Hepatic stellate cell (primary cell): ENCODE results near the gene RHBDD1.

ENCODE experiments used
- DNase-seq: peaks from one replicate; pipeline ENCODE4 v3.0.0; 2011; ENCODE audit warnings: low spot score

The RHBDD1 gene, protein sequence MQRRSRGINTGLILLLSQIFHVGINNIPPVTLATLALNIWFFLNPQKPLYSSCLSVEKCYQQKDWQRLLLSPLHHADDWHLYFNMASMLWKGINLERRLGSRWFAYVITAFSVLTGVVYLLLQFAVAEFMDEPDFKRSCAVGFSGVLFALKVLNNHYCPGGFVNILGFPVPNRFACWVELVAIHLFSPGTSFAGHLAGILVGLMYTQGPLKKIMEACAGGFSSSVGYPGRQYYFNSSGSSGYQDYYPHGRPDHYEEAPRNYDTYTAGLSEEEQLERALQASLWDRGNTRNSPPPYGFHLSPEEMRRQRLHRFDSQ

DNA sequence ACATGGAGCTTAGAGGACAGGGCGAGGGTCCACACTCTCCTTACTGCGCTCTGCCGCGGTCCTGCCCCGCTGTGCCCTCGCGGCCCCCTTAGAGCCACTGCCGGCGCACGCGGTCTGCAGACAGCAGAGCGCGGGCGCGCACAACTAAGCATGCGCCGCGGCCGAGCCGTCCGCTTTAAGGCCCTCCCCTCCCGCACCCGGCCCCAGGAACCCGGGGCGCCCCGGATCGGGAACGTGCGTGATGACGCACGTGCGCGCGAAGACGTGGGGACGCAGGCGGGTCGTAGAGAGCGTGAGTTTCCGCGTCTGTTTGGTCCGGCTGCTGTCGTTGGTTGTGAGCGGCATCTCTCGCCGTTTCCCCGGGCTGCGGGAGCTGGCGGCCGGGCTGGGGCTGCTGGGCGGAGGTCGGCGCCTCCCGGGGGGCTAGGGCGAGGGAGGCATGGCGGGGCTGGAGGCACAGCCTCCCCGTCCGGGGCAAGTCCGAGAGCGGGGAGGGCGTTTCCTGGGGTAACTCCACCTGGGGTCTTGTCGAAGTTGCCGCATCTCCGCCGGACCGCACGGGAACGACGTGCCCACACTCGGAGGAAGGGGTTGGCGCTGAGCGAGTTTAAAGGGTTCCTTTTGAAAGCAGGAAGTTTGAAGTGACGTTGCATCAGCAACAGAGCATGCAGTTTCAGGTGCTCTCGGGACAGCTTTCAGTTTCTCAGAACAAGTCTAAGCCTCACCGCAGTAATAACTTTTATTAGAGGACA, at the start of gene RHBDD1:
Gene RHBDD1, plus strand, starts transcription at position 259 of the 752 bp plus-strand sequence. CDS start 28,640 bp downstream, outside the sequence.
- peak; percentile 92 for DNase-seq

DNA sequence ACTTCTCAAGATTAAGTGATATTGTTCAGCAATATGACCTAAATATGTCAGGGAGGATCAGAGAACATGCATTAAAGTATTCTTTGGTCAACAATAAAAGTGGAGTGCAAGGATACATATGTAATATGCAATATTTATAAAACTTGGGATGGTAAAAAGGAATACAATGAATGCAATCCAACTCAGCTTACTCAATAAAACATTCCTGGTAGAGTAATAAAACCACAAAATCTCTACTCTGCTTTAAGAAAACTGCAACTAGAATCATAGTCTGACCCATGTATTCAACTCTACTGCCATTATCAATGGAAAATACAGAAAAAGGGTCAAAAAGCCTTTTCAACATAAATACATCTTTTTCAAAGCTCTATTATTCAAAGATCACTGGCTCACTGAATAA, 47.8 kb upstream of the RHBDD1 start:
- DNase-seq, result no peak

DNA sequence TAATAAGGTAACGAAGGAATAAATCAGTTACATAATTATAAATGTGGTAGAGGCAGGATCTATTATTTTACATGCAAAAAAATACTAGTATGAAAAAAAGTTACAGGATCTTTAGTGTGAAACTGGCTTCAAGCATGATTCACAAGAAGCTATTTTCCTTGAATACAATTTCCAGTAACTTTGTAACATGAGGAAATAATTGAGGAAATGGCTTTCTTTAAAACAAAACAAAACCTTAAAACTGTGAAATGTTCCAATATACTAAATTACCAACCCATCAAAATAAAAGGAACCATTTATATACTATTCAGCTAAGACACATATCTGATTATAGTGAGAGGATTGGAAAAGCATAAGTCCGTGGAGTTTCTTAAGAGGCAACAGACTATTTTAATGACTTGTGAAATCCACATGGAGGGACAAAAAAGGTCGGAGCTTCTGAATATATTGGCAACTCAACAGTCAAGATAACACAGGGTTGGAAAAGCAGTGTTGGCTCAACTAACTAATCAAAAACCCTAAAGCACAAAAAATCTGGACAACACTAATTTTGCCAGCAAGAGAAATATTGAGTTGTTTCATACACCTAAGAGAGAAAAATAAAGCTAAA, 46.9 kb upstream of the RHBDD1 start:
- DNase-seq, result no peak

DNA sequence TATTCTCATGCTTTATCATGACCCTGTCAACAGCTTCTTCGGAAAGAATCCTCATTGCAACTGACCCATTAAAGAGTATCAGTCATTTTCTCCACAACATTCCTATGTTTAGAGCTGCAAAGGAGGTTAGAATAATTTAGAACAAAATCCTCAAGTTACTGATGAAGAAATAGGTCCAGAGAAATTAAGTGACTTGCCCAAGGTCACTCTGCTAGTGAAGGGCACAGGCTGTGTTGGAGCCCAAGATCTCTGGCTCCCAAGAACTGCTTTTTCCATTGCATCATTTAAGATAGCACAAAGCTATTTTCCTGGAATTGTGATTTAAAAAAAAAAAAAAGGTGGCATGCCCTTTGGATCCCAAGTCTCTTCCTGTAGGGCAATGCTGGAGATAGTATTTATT, 45.8 kb upstream of the RHBDD1 start:
- DNase-seq, result no peak

DNA sequence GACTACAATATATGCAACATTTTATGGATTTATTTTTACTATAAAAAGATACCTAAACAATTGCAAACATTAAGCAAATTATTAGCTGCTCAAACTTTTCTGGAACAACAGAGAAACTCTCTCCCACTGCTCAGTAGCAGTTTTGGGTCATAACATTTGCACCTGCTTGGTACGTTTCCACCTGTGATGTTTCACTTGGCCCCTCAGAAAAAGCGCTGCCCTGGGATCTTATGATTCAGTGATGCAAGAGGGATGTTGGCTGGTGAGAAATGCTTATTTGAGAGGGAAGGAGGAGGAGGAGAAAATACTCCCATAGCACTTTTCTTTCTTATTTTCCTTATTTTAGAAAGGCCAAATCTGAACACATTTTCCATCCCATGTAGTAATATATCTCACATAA, 45.4 kb upstream of the RHBDD1 start:
- no peak for DNase-seq

DNA sequence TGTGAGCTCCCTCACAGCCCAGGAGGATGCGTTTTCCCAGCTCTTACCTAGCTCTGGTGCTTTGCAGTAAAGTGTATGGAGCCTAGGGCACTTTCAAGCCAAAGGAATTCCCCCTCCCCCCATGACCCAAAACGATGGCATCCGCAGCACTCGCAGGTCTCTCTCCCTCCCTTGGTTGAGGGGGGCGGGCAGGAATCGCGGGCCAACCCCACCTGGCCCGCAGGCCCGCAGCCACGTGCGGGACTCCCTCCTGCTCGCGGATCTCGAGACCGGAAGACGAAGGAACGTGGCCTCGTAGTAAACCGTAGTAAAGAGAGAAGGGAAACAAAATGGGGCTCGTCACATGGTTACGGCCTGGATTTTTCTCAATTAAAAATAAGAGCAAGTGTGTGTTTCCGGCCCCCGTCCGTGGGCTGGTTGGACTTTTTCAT, 44.8 kb upstream of the RHBDD1 start:
- no peak for DNase-seq

DNA sequence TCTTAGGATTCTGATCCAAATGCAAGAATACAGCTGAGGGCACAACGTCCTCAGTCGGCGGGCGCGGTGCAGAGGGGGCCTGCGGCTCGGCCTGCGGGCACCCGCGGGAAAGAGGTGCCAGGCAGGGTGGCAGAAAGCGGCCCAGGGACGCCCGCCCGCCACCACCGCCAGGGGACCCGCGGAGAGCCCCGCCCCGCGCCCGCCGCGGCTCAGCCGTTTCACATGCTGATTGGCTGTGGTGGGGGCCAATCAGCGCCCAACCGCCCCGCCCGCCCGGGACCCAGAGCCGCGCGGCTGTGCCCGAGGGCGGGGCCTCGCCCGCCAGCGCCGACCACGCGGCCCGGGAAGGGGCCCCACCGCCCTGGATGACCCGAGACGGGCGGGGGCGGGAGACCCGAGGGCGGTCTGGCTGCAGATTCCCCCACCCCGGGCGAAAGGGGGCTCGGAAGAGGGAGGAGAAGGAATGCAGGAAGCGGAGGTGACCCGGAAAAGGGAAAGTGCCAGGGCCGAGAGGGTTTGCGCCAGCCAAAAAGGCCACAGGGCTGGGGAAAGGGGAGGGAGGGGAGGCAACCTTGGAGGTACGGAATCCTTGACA, 44.3 kb upstream of the RHBDD1 start:
- DNase-seq, result peak; percentile 98

DNA sequence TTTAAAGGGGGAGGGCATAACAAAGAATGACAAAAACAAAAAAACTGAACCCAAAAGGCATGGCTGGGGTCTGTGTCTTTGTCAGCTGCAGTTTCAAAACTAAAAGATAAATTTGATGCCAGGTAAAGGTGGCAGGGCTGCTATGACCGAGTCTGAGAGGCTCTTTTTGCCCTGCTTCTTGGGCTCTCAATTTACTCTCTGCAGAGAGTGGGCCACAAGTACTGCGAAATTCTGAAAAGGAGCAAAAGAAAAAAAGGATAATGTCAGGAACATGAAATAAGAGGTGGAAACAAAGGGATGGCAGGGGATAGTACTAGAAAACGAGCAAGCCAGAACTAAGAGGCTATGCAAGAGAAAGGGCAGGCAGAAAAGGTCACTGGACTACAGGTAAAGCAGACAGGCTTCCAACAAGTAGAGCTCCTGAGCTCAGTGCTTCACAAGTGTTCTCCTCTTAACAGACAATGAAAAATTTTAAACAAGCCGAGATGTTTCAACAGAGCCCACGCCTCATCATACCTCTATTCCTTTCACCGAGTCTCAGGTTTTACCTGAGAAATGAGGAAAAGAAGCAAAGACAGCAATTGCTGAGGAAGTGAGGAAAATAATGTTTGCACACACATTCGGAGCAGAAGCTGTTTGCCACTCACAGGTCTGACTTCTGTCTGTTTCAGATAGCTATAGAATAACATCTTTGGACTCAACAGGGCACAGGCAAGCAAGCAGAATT, 43.5 kb upstream of the RHBDD1 start:
- no peak for DNase-seq

DNA sequence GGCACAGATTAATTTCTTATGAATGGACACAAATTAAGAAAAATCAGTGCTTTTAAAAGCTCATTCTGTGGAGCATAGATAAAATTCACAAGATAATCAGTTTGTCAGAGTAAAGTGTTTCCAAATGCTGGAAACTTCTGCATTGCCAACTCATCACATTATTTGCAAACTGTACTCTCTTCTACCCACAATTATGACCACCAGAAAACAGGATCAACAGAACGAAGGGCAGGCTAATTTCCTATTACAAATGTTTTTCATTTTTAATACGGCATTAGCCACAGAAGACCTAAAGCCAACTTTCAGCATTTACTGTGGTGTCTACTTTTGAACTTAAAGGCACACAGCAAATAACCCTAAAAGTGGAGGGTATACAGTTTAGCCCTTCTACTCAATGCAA, 42.2 kb upstream of the RHBDD1 start:
- DNase-seq, result no peak

DNA sequence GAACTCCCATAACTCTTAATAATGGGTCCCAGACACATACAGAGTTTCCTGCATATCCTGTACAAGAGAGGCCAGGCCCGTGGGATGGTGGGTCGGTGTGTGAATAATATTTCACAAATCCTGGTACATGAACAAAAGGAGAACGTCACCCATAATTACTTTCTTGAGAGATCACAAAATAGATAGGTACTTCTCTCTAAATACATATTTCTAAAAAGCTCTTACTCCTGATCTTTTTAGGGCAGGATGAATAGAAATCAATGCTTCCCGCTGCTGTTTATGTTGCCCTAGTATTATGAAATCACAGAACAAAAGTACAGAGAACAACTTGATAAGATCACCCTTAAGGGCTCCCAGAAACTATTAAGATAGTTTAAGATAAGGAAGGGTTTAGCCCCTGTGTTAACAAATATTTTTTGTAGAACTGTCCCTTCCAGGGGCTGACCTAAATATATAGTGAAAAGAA, 41.6 kb upstream of the RHBDD1 start:
- no peak for DNase-seq

DNA sequence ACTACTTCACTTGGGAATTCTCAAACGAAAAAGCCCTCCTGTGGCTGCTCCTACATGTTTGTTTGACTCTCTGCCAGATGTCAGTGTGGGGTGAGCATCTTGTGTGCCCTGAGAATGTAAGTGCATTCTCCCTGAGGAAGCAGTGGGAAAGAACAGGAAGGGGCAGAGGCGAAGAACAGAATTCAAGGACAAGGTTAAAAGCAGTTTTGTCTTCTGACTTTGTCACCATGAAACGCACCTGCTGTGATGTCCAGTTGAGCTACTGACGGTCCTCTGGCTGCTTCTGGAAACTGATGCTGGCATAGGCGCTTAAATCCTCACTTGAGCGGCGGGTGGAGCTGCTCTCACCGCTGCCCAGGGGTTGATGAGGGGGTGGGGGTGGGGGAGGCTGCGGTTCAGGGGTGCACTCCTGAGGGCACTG, 41.1 kb upstream of the RHBDD1 start:
- no peak for DNase-seq

DNA sequence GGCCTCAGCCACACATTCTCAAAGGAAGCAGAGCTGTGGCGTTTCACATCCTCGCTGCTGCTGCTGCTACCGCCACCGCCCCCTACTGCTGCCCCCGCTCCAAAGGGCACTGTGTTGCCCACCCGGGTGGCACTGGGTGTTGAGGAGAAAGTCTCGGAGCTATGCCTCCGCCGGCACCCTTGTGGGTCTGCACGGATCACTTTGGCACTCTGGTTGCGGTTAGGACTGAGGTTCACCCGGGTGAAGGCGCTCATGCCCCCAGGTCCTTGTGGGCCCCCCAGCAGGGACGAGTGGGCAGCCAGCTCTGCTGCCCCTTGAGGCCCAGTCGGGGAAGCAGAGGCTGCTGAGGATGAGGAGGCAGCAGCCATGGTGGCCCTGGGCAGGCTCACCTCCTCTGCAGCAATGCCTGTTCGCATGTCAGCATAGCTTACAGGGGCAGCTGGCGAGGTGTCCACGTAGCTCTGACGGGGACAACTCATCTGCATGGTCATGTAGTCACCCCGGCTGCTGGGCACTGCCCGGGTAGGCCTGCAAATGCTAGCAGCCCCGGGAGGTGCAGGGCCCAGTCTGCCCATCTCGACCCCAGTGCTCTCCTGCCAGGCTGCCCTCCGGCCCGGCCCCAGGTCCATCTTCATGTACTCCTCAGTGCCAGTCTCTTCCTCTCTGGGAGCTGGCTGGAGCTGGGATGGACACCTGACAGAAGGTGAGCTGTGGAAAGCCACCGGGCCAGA, 40.4 kb upstream of the RHBDD1 start:
- no peak for DNase-seq

DNA sequence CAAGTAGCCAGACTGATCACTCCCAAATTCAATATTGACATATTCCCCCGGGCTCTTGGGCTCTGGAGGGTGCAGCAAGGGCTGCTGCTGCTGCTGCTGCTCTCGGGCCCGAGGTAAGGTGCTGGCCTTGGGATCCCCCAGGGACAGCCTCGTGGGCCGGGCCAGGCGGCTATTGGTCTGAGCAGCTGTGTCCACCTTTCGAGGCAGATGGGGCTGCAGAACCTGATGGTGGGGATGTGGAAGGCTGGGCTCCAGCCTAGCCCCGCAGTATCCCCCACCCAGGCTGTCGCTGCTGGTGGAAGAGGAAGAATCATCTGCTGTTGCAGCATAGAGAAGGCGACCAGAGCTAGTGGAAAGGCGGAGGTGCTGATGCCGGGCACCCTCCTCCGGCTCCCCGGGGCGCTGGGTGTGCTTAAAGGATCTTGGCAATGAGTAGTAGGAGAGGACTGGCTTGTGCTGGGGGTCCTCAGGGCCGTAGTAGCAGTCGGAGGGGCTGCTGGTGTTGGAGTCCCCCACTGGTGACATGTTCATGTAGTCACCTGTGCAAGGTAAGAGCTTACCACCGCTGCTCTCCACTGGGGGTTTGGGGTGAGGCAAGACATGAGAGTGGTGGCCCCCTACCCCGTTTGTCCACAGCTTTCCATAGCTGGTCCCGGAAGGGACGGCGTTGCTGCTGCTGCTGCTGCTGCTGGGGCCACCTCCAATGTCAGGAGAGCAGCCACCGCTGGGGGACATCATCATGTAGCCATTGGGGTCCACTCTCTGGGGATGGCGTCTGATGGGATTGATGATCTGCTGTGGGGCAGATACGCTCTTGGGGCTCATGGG, 39.6 kb upstream of the RHBDD1 start:
- DNase-seq, result no peak

DNA sequence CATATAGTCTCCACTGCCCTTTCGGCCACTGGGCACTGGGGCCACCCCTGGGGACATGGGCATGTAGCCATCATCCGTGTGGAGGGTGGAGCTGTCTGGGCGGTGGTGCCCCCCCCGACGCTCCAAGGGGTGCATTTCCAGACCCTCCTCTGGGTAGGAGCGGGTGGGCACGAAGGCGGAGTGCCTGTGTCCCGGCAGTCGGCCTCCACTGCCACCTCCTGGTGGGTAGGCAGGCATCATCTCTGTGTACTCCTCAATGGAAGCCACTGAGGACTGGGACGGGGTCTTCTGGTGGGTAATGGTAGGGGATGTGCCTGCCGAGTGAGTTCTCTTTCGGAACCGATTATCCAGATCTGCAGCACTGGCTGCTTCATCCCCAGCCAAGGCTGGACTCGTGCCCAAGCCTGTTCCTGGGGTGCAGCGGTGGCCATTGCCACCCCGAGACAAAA, 39.0 kb upstream of the RHBDD1 start:
- peak; percentile 83 for DNase-seq

DNA sequence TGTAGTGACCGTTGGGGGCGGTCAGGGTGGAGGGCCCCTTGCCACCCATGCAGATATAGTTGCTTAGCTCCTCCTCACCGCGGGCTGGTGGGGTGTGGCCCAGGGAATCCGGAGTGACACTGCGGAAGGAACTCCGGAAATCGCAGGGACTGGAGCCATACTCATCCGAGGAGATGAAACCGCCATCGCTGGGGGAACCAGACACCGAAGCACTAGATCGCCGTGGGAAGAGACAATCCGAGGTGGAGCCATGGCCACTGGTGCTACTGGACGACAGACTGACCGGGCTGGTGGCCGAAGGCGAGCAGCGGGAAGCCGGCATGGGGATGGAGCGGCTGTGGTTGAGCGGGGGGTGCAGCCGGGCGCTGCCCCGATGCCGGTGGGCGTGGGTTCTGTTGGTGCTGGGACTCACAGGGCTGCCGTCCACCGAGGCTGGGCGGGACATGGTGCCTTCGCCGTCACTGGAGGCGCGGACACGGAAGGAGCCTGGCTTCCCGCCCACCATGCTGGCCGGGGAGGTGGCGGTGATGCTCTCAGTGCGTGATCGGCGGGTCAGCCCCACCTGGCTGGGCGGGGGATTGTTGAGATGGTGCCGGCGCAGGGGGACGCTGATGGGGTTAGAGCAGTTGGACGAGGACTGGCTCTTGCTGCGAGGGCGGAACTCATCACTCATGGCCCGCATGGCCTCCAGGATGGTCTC, 38.4 kb upstream of the RHBDD1 start:
- DNase-seq, result peak; percentile 85

DNA sequence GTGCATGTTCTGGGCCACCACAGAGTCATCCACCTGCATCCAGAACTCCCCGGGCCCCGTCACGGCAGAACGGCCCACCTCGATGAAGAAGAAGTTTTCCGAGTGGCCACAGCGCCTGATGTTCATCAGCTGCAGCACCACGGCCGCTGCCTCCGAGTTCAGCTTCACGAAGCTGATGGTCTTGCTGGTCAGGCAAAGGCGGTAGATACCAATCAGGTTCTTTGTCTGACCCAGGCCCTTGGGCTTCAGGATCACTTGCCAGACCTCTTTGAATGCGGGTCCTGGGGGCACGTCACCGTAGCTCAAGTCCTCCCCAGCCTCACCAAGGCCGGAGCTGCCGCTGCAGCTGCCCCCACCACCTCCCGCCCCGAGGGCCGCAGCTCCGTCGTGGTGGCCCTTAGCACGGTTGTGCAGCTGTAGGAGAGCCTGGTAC, 37.8 kb upstream of the RHBDD1 start:
- no peak for DNase-seq

DNA sequence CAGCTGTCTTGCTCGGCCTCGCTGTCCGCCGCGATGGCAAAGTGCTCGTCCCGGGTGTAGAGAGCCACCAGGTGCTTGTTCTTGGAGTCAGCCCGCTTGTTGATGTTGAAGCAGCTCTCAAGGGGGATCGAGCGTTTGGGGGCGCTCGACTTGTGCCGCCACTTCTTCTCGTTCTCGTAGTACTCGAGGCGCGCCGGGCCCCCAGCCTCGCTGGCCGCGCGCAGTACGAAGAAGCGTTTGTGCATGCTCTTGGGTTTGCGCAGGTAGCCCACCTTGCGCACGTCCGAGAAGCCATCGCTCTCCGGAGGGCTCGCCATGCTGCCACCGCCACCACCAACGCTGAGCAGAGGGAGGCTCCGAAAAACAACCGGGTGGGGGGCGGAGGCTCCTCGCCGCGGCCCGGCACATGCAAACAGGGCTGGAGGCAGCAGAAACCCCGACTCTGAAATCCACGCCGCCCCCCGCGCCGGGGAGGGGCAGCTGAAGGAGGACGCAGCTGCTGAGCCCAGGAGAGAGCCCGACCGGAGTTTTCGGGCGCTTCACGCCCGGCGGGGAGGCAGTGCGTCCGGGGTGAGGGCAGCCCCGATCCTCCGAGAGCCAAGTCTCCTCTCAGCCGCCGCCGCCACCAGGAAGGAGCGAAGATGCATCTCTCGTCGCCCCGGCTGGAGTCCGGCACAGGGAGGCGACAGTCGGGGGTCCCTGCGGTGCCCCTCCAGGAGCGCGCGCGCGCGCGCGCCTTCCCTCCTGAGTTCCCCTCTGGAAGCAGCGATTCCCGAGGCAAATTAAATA, 37.2 kb upstream of the RHBDD1 start:
- no peak for DNase-seq

DNA sequence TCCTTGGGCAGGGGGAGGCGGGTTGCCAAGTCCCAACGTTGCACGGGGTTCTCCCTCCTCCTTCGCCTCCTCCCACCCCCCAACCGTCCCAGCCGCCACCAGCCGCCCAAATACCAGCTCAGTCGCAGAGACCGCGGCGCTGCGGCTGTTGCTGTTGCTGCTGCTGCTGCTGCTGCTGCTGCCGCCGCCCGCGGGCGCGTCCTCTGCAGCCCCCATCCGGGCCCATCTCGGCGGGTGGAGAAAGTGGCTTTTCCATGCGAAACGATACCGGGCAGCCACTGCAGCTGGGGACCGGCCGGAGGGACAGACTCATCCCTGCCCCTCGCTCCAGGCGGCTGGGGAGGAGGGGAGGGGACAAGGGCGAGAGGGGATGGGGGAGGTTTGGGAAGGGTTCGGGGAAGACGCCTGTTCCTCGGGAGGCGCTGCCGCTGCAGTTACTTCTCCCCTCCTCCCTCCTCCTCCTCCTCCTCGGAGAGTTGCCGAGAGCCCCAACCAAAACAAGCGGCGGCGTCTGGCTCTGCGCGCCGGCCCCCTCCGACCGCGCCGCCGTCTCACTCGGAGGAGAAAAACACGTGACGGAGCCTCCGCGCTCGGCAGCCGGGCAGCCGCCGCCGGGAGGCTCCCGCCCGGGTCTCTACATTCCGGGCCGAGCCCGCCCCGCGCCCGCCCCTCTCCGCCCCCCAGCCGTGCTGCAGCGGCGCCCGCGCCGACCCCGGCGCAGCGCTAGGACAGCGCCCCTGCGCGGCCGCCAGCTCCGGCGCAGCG, 36.5 kb upstream of the RHBDD1 start, which contains the start of gene IRS1:
Gene IRS1, minus strand, starts transcription at position 610 of the 765 bp plus-strand sequence. CDS start 1,082 bp downstream, outside the sequence.
- peak; percentile 82 for DNase-seq
